GM23248 (cell line): ENCODE data around the gene CCDC88C. TPM values are rescaled to one million over a fixed set of nuclear protein-coding genes. Genes with fewer than 3 reads are reported as not detected.

Experiments
- DNase-seq: peaks from one replicate; pipeline ENCODE4 v3.0.0-alpha.2; 2015
- H2AFZ ChIP-seq: fragments of 200-600 bp; sonication (generic); 2 replicates; pipeline ENCODE4 v1.6.1; 2016; ENCODE audit warnings: antibody characterized with exemption
- H3F3A ChIP-seq: fragments of 200-600 bp; sonication (generic); 2 replicates; pipeline ENCODE4 v1.6.1; 2016; ENCODE audit warnings: mild to moderate bottlenecking, antibody characterized with exemption, mixed run types; ENCODE audit not compliant: insufficient read depth
- H3K27ac ChIP-seq: fragments of 200-600 bp; sonication (generic); 2 replicates; pipeline ENCODE4 v1.5.1; 2016; ENCODE audit warnings: mild to moderate bottlenecking
- H3K27me3 ChIP-seq: fragments of 200-600 bp; sonication (generic); replicated peaks from 2 replicates; pipeline ENCODE4 v1.6.1; 2016; ENCODE audit warnings: mild to moderate bottlenecking; ENCODE audit not compliant: insufficient read depth
- H3K36me3 ChIP-seq: fragments of 200-600 bp; sonication (generic); 2 replicates; pipeline ENCODE4 v1.6.1; 2016; ENCODE audit warnings: low read depth, mild to moderate bottlenecking
- H3K4me1 ChIP-seq: fragments of 200-600 bp; sonication (generic); 2 replicates; pipeline ENCODE4 v1.6.1; 2016; ENCODE audit warnings: mild to moderate bottlenecking; ENCODE audit not compliant: insufficient read depth
- H3K4me2 ChIP-seq: fragments of 200-600 bp; sonication (generic); one replicate; pipeline ENCODE4 v1.6.1; 2016; ENCODE audit warnings: mild to moderate bottlenecking; ENCODE audit not compliant: unreplicated experiment
- H3K4me3 ChIP-seq: fragments of 200-600 bp; sonication (generic); 2 replicates; pipeline ENCODE4 v1.5.1; 2016; ENCODE audit warnings: mild to moderate bottlenecking
- H3K79me2 ChIP-seq: fragments of 200-600 bp; sonication (generic); 2 replicates; pipeline ENCODE4 v1.6.1; 2016; ENCODE audit warnings: mild to moderate bottlenecking; ENCODE audit not compliant: insufficient read depth
- H3K9ac ChIP-seq: fragments of 200-600 bp; sonication (generic); 2 replicates; pipeline ENCODE4 v1.6.1; 2016; ENCODE audit warnings: mild to moderate bottlenecking
- H3K9me2 ChIP-seq: fragments of 200-600 bp; sonication (generic); 2 replicates; pipeline ENCODE4 v1.6.1; 2016; ENCODE audit warnings: mixed run types, mild to moderate bottlenecking, moderate library complexity; ENCODE audit not compliant: insufficient read depth
- H3K9me3 ChIP-seq: fragments of 200-600 bp; sonication (generic); one replicate; pipeline ENCODE4 v1.6.1; 2017; ENCODE audit warnings: low read depth
- H4K20me1 ChIP-seq: fragments of 200-600 bp; sonication (generic); 2 replicates; pipeline ENCODE4 v1.6.0; 2016; ENCODE audit not compliant: insufficient read depth
- EZH2 ChIP-seq: fragments of 200-600 bp; sonication (generic); IDR thresholded peaks from 2 replicates; pipeline ENCODE4 v1.6.1; 2018; ENCODE audit warnings: antibody characterized with exemption, mild to moderate bottlenecking; ENCODE audit not compliant: insufficient read depth, poor library complexity, severe bottlenecking
- EZH2phosphoT487 ChIP-seq: fragments of 200-600 bp; sonication (generic); IDR thresholded peaks from 2 replicates; pipeline ENCODE4 v1.6.1; 2018; ENCODE audit warnings: antibody characterized with exemption, moderate library complexity, mild to moderate bottlenecking, low read depth; ENCODE audit not compliant: insufficient read depth
- WGBS, 2 experiments: methylation state at CpG; one replicate each; pipeline ENCODE4 v1.1.6; 2015 to 2017; ENCODE audit warnings: low lambda C conversion rate in 2 of 2, low coverage in 1 of 2; ENCODE audit errors: missing lambda C conversion rate in 2 of 2; 5-methylcytosine and 5-hydroxymethylcytosine counted together
- in situ Hi-C: fragments of 300-500 bp; cut with MboI; formaldehyde crosslinking; loops from 2 replicates; pipeline ENCODE4 v1.15.0; 2020
- polyA plus RNA-seq: library from polyadenylated mRNA; unstranded; fragments of >200 nt; fragmentation: Nextera tagmentation; extraction: Ambion mirVana; gene quantifications from 2 replicates; pipeline ENCODE4 v1.2.1, GENCODE V29; 2016
- total RNA-seq: library from RNA; depleted of rRNA; stranded (reverse); fragments of >200 nt; shearing (Covaris generic); gene quantifications from 2 replicates; pipeline ENCODE4 v1.2.3, GENCODE V29; 2014

CCDC88C gene
- total and polyA plus RNA-seq, 2 experiments from 2014 or later = not detected

- Histone ChIP-seq H3K9ac (no peak overlapping the region), H3K4me3 (no peak overlapping the region), H3K4me2 (no peak overlapping the region), H3K79me2 (no peaks in the 10 kb centered on the region), H2AFZ (no peak overlapping the region), H3K9me3 (no peaks in the 10 kb centered on the region), H3F3A (no peaks in the 10 kb centered on the region), H3K27me3 (peaks cover 46% of the 10 kb centered on the region), H3K4me1 (no peaks in the 10 kb centered on the region), H3K36me3 (no peaks in the 10 kb centered on the region), H3K9me2 (no peaks in the 10 kb centered on the region), H4K20me1 (no peaks in the 10 kb centered on the region), H3K27ac (no peak overlapping the region)
- no peak for DNase-seq
- in situ Hi-C loops = no loop called here
- TF ChIP-seq EZH2phosphoT487 (no peak), EZH2 (no peak)
- 64 to 65% methylated on average over 17 of the region's 17 CpGs for WGBS, 2 experiments
Measured at GRCh38 chr14:91360490-91361232, 57.0 kb downstream of the CCDC88C start.

- in situ Hi-C loops = no loop called here
- no peak for DNase-seq
- no peaks in the 10 kb centered on the region for H3K36me3 ChIP-seq
- H3F3A ChIP-seq = 0 out of 2 replicates have a peak, but pooled peaks cover 6% of the 10 kb centered on the region
- H3K4me3 ChIP-seq = no peak overlapping the region
- no peak overlapping the region for H3K9ac ChIP-seq
- H3K27ac ChIP-seq = no peak overlapping the region
- H4K20me1 ChIP-seq = no peaks in the 10 kb centered on the region
- WGBS, 2 experiments = 83 to 84% methylated on average over 13 of the region's 13 CpGs
- H3K4me2 ChIP-seq = no peak overlapping the region
- peaks cover 52% of the 10 kb centered on the region for H3K27me3 ChIP-seq
- TF ChIP-seq EZH2 (no peak), EZH2phosphoT487 (no peak)
- no peaks in the 10 kb centered on the region for H3K9me3 ChIP-seq
- 0 out of 2 replicates have a peak, but pooled peaks cover 3% of the 10 kb centered on the region for H3K4me1 ChIP-seq
- H2AFZ ChIP-seq = no peak overlapping the region
- no peaks in the 10 kb centered on the region for H3K79me2 ChIP-seq
- no peaks in the 10 kb centered on the region for H3K9me2 ChIP-seq
Measured at GRCh38 chr14:91358654-91359220, 58.9 kb downstream of the CCDC88C start.

- Histone ChIP-seq H3K4me3 (no peak overlapping the region), H3K4me1 (0 out of 2 replicates have a peak, but pooled peaks cover 4% of the 10 kb centered on the region), H3K79me2 (no peaks in the 10 kb centered on the region), H3K4me2 (no peak overlapping the region), H3F3A (0 out of 2 replicates have a peak, but pooled peaks cover 6% of the 10 kb centered on the region), H3K9me2 (no peaks in the 10 kb centered on the region), H3K9me3 (no peaks in the 10 kb centered on the region), H3K9ac (no peak overlapping the region), H3K36me3 (no peaks in the 10 kb centered on the region), H3K27me3 (peaks cover 58% of the 10 kb centered on the region), H2AFZ (no peak overlapping the region), H4K20me1 (no peaks in the 10 kb centered on the region), H3K27ac (no peak overlapping the region)
- 59 to 70% methylated on average over 9 of the region's 9 CpGs for WGBS, 2 experiments
- DNase-seq = no peak
- in situ Hi-C loops = no loop called here
- no peak for TF ChIP-seq EZH2
- no peak for TF ChIP-seq EZH2phosphoT487
Measured at GRCh38 chr14:91358025-91358319, 59.6 kb downstream of the CCDC88C start.

- Histone ChIP-seq H3K79me2 (no peaks in the 10 kb centered on the region), H3K9me3 (no peaks in the 10 kb centered on the region), H3K9me2 (no peaks in the 10 kb centered on the region), H3F3A (0 out of 2 replicates have a peak, but pooled peaks cover 6% of the 10 kb centered on the region), H3K4me2 (no peak overlapping the region), H3K4me1 (0 out of 2 replicates have a peak, but pooled peaks cover 4% of the 10 kb centered on the region), H2AFZ (no peak overlapping the region), H3K4me3 (no peak overlapping the region), H3K27ac (no peak overlapping the region), H3K9ac (no peak overlapping the region), H3K27me3 (peaks cover 64% of the 10 kb centered on the region), H4K20me1 (no peaks in the 10 kb centered on the region), H3K36me3 (no peaks in the 10 kb centered on the region)
- in situ Hi-C loops = no loop called here
- DNase-seq = no peak
- no peak for TF ChIP-seq EZH2
- TF ChIP-seq EZH2phosphoT487 = no peak
- WGBS, 2 experiments = 13 to 15% methylated on average over 21 of the region's 21 CpGs
Measured at GRCh38 chr14:91357272-91358024, 60.2 kb downstream of the CCDC88C start.
